Loucy (cell line): ENCODE data around the gene WWOX.

Experiments used
- H2AFZ ChIP-seq: fragments of 200-600 bp; sonication (generic); 2 replicates; pipeline ENCODE4 v1.6.0; 2016; ENCODE audit warnings: antibody characterized with exemption, mild to moderate bottlenecking, low read length, moderate library complexity
- H3F3A ChIP-seq: fragments of 200-600 bp; 2 replicates; pipeline ENCODE4 v1.6.0; 2016; ENCODE audit warnings: antibody characterized with exemption, low read depth, mild to moderate bottlenecking
- H3K27me3 ChIP-seq: fragments of 200-600 bp; sonication (generic); 2 replicates; pipeline ENCODE4 v1.6.1; 2014; ENCODE audit warnings: low read length, mild to moderate bottlenecking; ENCODE audit not compliant: insufficient read depth, poor library complexity, severe bottlenecking
- H3K36me3 ChIP-seq: fragments of 200-600 bp; sonication (generic); 2 replicates; pipeline ENCODE4 v1.6.1; 2016; ENCODE audit warnings: low read length; ENCODE audit not compliant: insufficient read depth
- H3K4me1 ChIP-seq: fragments of 200-600 bp; sonication (generic); 2 replicates; pipeline ENCODE4 v1.5.1; 2014; ENCODE audit warnings: low read length, mild to moderate bottlenecking; ENCODE audit not compliant: insufficient read depth, poor library complexity, severe bottlenecking
- H3K4me2 ChIP-seq: fragments of 200-600 bp; sonication (generic); 2 replicates; pipeline ENCODE4 v1.6.0; 2014; ENCODE audit warnings: antibody characterized with exemption, low read length, low read depth, mild to moderate bottlenecking; ENCODE audit not compliant: poor library complexity, severe bottlenecking
- H3K4me3 ChIP-seq: fragments of 200-600 bp; sonication (generic); 2 replicates; pipeline ENCODE4 v1.5.1; 2014; ENCODE audit warnings: low read length, mild to moderate bottlenecking, mixed read lengths; ENCODE audit not compliant: poor library complexity, severe bottlenecking
- H3K79me2 ChIP-seq: fragments of 200-600 bp; sonication (generic); 2 replicates; pipeline ENCODE4 v1.6.1; 2014; ENCODE audit warnings: low read length; ENCODE audit not compliant: insufficient read depth
- H3K9ac ChIP-seq: fragments of 200-600 bp; sonication (generic); 2 replicates; pipeline ENCODE4 v1.6.0; 2014; ENCODE audit warnings: mild to moderate bottlenecking, low read depth, low read length, moderate library complexity; ENCODE audit not compliant: poor library complexity, severe bottlenecking
- H3K9me2 ChIP-seq: fragments of 200-600 bp; sonication (generic); replicated peaks from 2 replicates; pipeline ENCODE4 v1.6.1; 2016; ENCODE audit warnings: low read depth, low read length, mixed read lengths
- H3K9me3 ChIP-seq: fragments of 200-600 bp; sonication (generic); 2 replicates; pipeline ENCODE4 v1.6.1; 2014; ENCODE audit warnings: mild to moderate bottlenecking, antibody characterized with exemption, low read length, low read depth; ENCODE audit not compliant: insufficient read depth
- H4K20me1 ChIP-seq: fragments of 200-600 bp; sonication (generic); 2 replicates; pipeline ENCODE4 v1.6.0; 2014; ENCODE audit warnings: antibody characterized with exemption, low read length, mild to moderate bottlenecking; ENCODE audit not compliant: insufficient read depth, poor library complexity, severe bottlenecking
- CTCF ChIP-seq: fragments of 200-600 bp; sonication (generic); conservative IDR thresholded peaks from 2 replicates; pipeline ENCODE4 v1.5.1; 2014; ENCODE audit warnings: mild to moderate bottlenecking, antibody characterized with exemption, low read length
- EZH2phosphoT487 ChIP-seq: fragments of 200-600 bp; IDR thresholded peaks from 2 replicates; pipeline ENCODE4 v1.6.1; 2018; ENCODE audit warnings: antibody characterized with exemption, mild to moderate bottlenecking, moderate library complexity, borderline replicate concordance

Gene WWOX

GRCh38 chr16:79100447-79100846 lies 1001.0 kb downstream of the WWOX start:
- Histone ChIP-seq H3K4me3 (no peak overlapping the region), H3K9me2 (no peaks in the 10 kb centered on the region), H3K36me3 (no peaks in the 10 kb centered on the region), H3F3A (no peaks in the 10 kb centered on the region), H3K9ac (no peak overlapping the region), H3K27me3 (no peaks in the 10 kb centered on the region), H3K4me2 (no peak overlapping the region), H4K20me1 (no peaks in the 10 kb centered on the region), H3K9me3 (no peaks in the 10 kb centered on the region), H3K4me1 (peaks cover 31% of the 10 kb centered on the region), H3K79me2 (no peaks in the 10 kb centered on the region), H2AFZ (no peak overlapping the region)
- TF ChIP-seq EZH2phosphoT487 (no peak), CTCF (no peak)

- H4K20me1 ChIP-seq: no peaks in the 10 kb centered on the region
- TF ChIP-seq EZH2phosphoT487: no peak
- no peak for TF ChIP-seq CTCF
- H3K4me2 ChIP-seq: peak overlapping the region; percentile 22
- H3K9ac ChIP-seq: no peak overlapping the region
- H3F3A ChIP-seq: no peaks in the 10 kb centered on the region
- no peaks in the 10 kb centered on the region for H3K9me2 ChIP-seq
- H3K9me3 ChIP-seq: no peaks in the 10 kb centered on the region
- H3K4me3 ChIP-seq: no peak overlapping the region
- H3K79me2 ChIP-seq: no peaks in the 10 kb centered on the region
- H3K4me1 ChIP-seq: peaks cover 23% of the 10 kb centered on the region
- no peaks in the 10 kb centered on the region for H3K36me3 ChIP-seq
- no peaks in the 10 kb centered on the region for H3K27me3 ChIP-seq
- H2AFZ ChIP-seq: 0 out of 2 replicates have a peak overlapping the region, but pooled peaks have one; percentile 11
Measured at GRCh38 chr16:79101491-79101890, 1002.0 kb downstream of the WWOX start.

DNA sequence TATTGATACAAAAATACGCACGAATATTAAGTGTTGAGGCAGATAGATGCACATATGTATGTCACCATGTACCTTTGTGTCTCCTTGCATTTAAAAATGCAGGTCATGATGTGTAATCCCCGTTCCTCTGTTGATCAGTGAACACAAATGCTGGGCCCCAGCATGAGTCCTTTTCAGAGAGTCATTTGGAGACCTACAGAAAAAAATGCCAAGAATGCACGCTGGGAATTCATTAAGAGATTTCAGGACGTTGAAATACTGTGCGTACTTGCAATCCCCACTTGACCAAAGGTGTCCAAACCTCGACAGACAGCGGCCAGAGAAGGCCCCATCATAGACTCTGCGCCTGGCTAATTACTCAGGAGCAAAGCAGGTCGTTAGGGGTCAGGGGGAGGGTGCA lies 1005.1 kb downstream of the WWOX start:
- no peaks in the 10 kb centered on the region for H3K27me3 ChIP-seq
- TF ChIP-seq EZH2phosphoT487 (no peak), CTCF (no peak)
- H3K9ac ChIP-seq: no peak overlapping the region
- no peak overlapping the region for H2AFZ ChIP-seq
- H3K4me1 ChIP-seq: peaks cover 12% of the 10 kb centered on the region
- no peak overlapping the region for H3K4me2 ChIP-seq
- no peaks in the 10 kb centered on the region for H3K79me2 ChIP-seq
- no peaks in the 10 kb centered on the region for H3K9me2 ChIP-seq
- H3K9me3 ChIP-seq: no peaks in the 10 kb centered on the region
- H3F3A ChIP-seq: no peaks in the 10 kb centered on the region
- H3K4me3 ChIP-seq: no peak overlapping the region
- H3K36me3 ChIP-seq: no peaks in the 10 kb centered on the region
- H4K20me1 ChIP-seq: no peaks in the 10 kb centered on the region
